Endothelial cell of hepatic sinusoid (primary cell): ENCODE measurements around the gene GULP1.

Experiments used
- in situ Hi-C: cut with HindIII; loops from 2 replicates; pipeline ENCODE4 v1.10.0; 2017; ENCODE audit warnings: low sequenced_read_pairs

GULP1 gene

DNA sequence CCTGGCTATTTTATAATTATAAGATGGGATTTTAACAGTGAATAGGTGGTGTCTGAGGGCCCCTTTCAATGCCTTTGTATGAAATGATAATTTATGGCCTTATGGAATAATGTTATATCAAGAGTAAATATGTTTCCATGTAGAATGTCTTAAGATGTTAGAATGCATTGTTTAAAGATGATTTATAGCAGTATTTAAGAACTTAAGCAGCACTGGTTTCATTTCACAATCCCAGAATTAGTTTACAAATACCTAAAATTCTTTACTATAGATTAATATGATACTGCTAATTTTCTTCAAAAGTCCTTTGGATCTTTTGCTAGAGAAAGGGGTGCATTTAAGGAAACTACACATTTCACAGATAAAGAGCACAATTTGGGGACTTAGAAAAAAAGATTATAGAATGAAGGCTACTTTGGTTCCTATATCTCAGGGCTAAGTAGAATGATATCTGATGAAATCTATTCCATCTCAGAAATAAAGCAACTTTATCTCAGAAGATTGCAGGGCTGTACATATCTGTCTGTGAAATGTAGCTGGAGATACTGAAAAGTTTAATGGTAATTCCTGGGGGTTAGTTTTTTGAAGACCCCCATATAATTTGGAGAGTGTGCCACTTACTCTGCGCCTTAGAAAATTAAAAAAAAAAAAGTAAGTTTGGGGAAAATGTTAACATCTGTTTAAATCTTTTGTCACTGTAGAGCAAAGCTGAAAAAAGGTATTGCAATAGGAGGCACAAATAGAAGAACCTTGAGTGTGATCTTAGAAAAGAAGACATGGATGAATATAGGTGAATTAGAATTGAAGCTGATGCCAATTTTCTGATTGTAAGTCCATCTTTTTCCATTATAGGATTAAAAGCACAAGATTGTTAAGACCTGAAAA, 123.4 kb downstream of the GULP1 start:
- in situ Hi-C loops: no loop called here

- in situ Hi-C loops: no loop called here
Measured at GRCh38 chr2:188415754-188416083, 124.0 kb downstream of the GULP1 start.

DNA sequence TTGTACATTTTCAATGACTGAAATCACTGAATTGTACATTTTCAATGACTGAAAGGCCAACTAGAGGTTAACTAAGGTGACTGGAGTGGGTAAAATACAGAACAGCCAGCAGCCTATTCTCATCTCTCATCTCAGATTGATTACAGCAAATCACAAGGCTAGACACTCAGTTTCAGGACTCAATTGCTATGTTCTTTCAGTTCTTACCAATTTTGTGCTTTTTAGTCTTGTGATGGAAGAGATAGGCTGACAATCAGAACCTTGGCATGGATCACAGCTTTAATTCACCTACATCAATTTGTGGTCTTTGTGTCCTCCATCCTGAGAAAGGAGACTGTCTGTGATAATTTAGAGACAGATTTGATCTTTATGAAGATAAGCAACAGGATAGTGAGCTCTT, 124.7 kb downstream of the GULP1 start:
- in situ Hi-C loops: no loop called here

DNA sequence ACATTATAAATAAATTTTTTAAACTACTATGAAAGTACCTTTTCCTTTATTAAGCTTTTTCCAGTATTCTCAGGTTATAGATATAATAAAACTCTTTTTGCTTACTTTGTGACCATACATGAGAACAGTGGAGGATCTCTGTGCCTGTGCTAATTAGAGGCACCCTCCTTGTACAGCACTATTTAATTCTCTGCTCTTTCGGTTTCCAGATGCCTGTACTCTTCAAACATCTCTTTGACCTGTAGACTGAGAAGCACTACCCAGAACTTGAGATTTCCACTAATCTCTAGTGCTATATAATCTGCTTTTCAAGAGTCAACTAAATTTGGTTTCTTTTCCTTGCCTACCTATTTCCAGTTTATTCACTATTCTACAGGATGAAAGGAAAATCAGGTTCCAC, 131.1 kb downstream of the GULP1 start:
- in situ Hi-C loops: no loop called here

DNA sequence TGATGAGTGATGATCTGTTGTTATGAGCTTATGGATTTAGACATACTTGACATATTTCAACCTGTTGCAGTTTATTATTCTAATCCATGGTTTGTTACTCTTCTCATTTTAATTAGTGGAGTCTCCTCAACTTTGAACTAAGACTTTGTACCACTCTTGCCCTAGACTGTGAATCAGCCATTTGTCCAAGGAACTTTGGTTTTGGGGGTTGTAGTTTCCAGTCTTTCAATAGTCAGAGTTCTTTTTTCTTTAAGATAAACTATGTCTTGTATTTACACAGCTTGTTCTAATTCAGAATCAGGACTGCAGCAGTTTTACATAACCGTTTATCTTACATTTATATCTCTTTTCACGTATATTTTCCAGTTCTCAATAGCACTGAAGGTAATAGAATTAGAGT, 133.6 kb downstream of the GULP1 start:
- in situ Hi-C loops: no loop called here

- in situ Hi-C loops: no loop called here
Measured at GRCh38 chr2:188426121-188426520, 134.4 kb downstream of the GULP1 start.

DNA sequence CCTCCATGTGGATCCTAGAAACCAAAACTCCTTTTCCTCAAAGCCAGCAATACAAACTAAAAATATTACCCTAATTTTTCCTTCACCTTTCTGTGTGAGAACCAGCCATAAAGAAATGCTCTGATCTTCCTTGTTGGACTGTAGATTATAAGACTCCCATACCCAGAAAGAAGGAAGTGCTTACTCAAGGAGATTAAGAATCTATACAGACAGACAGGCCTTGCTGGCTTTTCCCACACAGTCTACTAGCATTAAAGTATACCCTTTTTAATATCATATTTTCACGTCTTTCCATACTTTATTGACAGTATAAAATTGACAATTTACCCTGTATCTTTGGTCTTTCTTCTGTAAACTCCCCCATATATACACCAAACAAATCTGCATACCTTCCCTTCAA, 139.0 kb downstream of the GULP1 start:
- in situ Hi-C loops: no loop called here

DNA sequence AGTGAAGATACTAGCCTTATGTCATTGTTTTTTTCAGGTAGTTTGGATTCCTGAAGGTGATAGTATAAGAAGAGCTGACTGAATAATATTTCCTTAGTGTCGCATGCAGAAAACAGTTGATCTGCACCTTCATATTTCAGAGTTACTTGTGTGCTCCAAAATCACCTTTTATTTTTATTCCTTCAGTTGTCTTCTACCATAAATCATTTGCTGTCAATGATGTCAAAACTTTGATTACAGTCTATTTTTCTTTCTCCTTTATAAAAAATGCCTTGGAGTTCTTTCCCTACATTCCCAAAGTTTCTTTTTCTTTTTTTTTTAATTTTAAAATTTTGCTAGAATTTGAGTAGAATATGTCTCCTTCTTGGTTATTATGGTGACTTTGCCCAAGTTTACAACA, 142.3 kb downstream of the GULP1 start:
- in situ Hi-C loops: no loop called here

DNA sequence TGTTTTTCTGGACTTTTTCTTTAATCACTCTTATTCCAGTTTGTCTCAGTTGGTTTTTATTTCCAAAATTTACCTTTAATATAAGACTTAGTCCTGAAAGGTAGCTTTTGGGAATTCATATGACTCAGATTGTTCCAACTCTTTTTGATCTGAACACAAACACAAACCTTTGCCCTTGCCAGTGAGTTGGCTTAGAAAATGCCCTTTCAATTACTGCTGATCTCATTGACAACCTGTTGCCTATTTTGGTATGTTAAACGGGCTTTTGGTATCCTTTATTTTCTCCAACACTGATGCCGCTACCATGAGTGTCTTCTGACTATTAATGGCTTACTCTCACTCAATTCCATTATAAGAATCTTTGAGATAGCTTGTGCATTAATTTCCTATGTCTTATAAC, 143.4 kb downstream of the GULP1 start:
- in situ Hi-C loops: no loop called here

- in situ Hi-C loops: no loop called here
Measured at GRCh38 chr2:188437537-188437936, 145.9 kb downstream of the GULP1 start.

GRCh38 chr2:188439986-188440385, 148.3 kb downstream of the GULP1 start:
- in situ Hi-C loops: no loop called here

DNA sequence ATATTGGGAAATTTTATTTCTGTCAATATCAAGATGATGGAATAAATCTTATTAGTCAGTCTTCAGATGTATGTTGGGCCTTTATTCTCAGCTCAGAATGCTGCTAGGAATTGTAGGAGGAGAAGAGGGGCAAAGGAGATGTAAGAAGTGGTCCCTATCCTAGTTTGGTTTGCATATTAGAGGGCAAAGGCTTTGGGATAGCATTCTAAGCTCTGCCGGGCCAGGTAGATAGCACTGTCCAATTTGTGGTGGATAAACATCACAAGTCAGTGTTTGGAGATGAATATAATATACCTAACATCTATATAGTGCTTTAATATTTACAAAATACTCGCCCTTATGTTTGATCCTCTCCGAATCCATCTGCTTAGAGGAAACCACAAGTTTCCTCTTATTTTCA, 149.2 kb downstream of the GULP1 start:
- in situ Hi-C loops: no loop called here

DNA sequence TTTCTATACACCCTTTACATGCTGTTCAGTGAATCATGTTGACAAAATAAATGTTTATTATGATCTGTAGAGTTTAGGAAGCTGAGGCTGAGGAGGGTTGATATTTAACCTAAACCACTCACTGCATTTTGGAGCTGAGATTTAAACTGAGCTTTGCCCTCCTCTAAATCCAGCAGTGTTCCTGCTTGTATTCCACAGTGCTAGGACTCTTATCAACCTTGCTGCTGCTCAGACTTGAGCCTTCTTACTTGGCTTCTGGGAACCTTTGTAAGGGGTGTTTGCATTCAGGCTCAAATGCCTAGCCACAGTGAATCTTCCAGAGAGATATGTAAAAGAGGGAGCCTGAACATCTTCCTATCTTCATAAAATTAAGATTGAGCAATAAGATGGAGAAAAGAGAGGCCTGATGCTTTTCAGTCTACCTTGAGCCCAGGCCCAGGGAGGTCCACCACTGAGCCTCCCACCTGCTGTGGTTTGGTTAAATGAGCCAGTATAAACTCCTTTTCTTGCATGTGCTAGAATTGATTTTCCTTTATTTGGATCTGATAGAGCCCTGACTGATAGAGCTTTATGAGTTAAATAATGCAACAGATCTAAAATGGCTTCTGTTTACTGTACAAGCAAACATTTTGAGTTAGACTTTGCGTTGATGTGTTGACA, 149.7 kb downstream of the GULP1 start:
- in situ Hi-C loops: no loop called here

- in situ Hi-C loops: no loop called here
Measured at GRCh38 chr2:188443207-188443606, 151.5 kb downstream of the GULP1 start.

DNA sequence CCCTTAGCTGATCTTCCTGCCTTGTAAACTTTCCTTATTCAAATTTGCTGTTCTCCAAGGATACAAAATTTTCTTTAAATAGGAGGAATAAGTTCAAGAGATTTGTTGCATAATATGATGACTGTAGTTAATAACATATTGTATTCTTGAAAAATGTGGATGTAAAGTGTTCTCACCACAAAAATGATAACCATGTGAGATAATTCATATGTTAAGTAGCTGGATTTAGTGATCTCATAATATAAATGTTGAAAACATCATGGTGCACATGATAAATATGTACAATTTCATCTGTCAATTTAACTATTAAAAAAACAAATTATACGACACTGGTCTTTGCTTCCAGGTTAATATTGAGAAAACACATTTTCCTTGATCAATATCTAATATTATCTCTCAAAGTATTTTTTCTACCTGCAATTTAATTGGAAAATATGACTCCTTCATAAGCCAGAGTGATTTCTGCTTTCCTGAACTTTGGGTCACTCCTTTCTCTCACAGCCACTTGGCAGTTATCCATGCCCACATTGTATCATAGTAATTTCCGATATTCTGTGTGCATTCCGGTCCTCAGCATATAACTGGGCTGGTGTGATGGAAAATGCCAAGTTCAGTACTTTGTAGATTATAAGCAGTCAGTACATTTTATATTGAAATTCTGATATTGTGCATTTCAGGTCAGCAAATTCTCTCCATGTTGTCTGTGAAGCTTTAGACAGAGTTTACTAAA, 152.6 kb downstream of the GULP1 start:
- in situ Hi-C loops: no loop called here

- in situ Hi-C loops: no loop called here
Measured at GRCh38 chr2:188449561-188449960, 157.9 kb downstream of the GULP1 start.

DNA sequence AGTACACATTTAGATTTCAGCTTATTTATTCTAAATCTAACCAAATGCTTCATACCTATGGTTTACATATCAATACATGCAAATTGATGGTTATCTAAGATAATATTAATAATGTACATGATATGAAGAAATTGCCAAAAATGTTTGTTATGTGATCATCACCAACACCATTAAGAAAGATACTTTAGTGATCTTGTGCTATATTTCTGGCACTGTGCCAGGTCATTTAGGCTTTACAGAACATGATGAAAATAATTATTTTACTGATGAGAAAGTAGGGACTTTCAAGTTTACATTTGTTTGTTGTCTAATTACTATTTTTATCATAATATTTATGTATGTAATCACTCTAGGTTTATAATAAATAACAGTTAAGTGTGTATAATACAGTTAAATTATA, 158.3 kb downstream of the GULP1 start:
- in situ Hi-C loops: no loop called here

DNA sequence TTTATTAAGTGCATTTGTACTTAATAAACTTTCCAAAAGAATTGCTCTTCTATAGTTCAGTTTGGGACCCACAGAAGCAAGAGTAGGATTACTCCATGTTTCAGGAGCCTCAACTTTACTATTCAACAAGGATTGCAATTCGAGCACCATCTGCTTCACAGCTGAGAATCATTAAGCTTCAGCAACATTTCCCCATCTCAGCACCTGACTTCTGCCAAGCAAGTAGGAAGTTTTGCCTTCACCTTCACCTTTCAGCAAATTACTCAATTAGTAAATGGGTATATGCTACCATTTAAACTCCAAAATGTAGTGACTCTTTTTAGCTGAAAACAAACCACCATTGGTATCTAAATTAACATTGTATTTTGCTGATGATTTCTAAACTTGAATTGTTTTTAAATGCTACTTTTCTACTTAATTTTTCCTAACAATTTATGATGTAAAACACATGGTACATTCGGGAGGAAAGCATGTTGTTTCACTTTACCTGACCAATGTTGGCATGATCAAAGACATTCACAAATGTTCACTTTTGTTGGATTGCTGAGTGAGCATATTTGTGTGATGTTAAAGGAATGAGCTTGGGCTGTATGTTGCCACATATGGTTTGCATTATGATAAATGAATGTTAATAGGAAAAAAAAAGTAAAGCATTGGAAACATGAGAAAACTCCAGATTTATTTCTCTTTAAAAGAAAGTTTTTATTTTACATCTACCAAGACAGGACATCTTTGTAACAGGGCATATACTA, 159.2 kb downstream of the GULP1 start:
- in situ Hi-C loops: no loop called here

- in situ Hi-C loops: no loop called here
Measured at GRCh38 chr2:188452084-188452483, 160.4 kb downstream of the GULP1 start.

- in situ Hi-C loops: no loop called here
Measured at GRCh38 chr2:188456114-188456909, 164.6 kb downstream of the GULP1 start.
